HG02943 (cell line): ENCODE data around the gene RNASEH2C.
"Not testable (repeated sequence)": the region's sequence is repeated elsewhere in the genome, so short reads cannot be mapped to it uniquely, and the experiment has no call there.

ENCODE experiments used
- ATAC-seq: cut with Tn5 transposase; IDR thresholded peaks from one replicate; pipeline ENCODE4 v1.9.1; 2021; ENCODE audit warnings: mild to moderate bottlenecking, low read depth, moderate library complexity; ENCODE audit not compliant: unreplicated experiment

The RNASEH2C gene

DNA sequence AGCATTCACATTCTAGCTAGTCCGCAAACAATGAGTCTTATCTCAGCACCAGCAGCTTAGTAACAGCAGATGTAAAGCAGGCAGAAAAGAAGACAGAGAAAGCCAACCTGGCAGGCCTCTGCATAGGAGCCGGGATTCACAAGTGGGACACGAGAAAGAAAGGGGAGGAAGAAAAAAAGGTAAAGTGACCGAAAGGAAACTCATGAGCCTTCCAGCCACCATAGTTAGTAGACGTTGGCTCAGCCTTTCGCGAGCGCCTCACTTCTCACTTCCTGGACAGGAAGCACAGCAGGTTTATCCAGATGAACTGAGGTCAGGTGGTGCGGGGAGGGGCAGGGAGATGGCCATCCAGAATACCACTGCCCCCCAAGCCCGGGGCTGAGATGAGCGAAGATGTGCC is 28.2 kb downstream of the RNASEH2C start:
- ATAC-seq: no peak

DNA sequence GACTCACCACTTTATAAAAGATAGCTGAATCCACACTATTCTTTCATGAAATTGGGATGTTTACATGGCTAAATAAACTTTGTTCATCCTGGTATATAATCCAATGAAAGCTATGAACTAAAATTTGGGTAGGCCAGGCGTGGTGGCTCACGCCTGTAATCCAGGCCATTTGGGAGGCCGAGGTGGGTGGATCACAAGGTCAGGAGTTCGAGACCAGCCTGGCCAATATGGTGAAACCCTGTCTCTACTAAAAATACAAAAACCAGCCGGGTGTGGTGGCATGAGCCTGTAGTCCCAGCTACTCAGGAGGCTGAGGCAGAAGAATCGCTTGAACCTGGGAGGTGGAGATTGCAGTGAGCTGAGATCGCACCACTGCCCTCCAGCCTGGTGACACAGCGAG is 28.8 kb downstream of the RNASEH2C start:
- ATAC-seq: not testable (repeated sequence)

DNA sequence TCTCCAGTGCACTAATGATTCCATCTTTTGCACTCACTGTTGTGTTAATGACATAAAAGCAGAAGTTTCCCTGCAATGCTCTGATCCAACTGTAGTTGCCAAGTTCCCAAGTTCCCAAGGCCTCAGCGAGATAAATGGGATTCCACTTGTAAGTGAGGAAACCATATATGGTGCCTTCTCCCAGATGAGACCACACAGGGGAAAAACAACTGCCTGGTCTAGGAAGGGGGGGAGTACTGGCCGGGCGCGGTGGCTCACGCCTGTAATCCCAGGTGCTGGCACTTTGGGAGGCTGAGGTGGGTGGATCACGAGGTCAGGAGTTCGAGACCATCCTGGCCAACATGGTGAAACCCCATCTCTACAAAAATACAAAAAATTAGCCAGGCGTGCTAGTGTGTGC is 34.6 kb downstream of the RNASEH2C start:
- no peak for ATAC-seq

DNA sequence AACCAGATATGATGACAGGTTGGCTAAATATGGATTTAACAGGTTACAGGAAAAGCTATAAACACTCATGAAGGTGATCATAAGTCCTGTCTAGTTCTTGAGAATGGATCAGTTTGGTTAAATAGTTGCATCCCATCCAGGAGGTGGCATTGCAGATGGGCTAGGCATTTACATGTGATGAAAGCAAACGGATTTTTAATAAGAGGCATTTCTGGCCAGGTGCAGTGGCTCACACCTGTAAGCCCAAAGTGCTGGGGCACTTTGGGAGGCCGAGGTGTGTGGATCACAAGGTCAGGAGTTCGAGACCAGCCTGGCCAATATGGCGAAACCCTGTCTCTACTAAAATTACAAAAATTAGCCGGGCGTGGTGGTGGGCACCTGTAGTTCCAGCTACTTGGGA is 37.1 kb downstream of the RNASEH2C start:
- not testable (repeated sequence) for ATAC-seq

DNA sequence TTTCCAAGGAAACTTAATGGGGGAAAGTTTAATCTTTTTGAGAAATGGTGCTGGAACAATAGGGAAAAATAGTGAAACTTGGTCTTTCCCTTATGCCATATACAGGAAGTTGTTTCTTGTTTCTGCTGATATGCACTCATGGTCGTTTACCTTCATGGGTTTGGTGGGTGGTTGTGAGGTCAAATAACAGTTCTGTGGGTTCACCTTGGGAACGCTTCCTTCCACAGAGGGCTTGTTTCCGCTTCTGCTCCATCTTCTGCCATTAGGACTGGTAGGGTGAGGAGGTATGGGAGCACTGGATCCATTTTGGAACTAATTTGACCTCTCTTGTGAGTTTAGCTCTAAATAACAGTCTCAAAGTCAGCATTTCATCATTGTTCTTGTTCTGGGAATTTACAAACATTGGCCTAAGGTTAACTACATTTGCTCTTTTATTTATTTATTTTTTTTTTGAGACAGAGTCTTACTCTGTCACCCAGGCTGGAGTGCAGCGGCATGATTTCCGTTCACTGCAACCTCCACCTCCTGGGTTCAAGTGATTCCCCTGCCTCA is 40.3 kb downstream of the RNASEH2C start:
- no peak for ATAC-seq

DNA sequence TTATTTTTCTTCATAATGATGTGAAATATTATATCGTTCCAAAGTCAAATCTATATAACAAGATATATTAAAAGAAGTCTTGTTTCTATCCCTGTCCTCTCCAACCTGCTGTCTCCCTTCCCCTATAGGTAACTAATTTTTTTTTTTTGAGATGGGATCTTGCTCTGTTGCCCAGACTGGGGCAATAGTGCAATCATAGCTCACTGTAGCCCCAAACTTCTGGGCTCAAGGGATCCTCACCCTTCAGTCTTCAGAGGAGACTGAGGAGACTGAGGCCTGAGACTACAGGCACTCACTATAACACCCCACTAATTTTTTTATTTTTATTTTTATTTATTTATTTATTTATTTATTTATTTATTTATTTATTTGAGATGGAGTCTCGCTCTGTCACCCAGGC is 47.6 kb downstream of the RNASEH2C start:
- no peak for ATAC-seq

DNA sequence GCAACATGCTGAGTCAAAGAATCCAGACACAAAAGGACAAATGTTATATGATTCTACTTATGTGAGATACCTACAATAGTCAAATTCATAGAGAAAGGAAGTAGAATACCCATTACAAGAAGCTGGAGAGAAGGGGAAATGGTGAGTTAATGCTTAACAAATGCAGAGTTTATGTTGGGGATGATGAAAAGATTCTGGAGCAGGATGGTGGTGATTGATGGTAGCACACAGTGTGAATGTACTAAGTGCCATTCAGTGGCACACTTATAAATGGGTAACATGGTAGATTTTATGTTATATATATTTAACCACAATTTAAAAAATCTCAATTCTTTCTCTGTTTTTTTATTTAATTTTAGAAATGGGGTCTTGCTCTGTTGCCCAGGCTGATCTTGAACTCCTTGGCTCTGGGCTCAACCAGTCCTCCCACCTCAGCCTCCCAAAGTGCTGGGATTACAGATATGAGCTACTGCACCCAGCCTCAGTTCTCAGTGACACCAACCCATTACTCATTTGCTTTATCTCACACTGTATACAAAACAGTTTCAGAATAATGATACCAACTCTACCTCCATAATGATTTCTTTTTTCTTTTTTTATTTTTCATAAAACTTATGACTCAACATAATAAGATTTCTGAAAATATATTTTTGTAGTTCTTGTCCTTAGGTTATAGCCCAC is 48.3 kb downstream of the RNASEH2C start:
- no peak for ATAC-seq
